Measurements from ENCODE around the gene ALDOB. TPM values are rescaled to one million over a fixed set of nuclear protein-coding genes. Genes with fewer than 3 reads are reported as not detected.

The ALDOB gene
- 0.23 TPM for total RNA-seq

GRCh38 chr9:101435601-101436079 lies at the start of gene ALDOB:
TSS of gene ALDOB (minus strand) at chr9:101435774. CDS start at chr9:101430887, 4,887 bp downstream.

GRCh38 chr9:101398068-101398929 lies 37.3 kb downstream of the ALDOB start, which contains the start of the genes MRPL50 and ZNF189:
TSS of gene MRPL50 (minus strand) at chr9:101398618. CDS start at chr9:101398592, 26 bp downstream.
TSS of gene ZNF189 (plus strand) at chr9:101398851. CDS start at chr9:101399157, 306 bp downstream.

GRCh38 chr9:101384873-101385536 lies 50.6 kb downstream of the ALDOB start, which contains the start of gene BAAT:
TSS of gene BAAT (minus strand) at chr9:101385006. CDS start at chr9:101371404, 13,602 bp downstream.

Small RNA genes within 50 kb of the gene (small RNA-seq; reads per million reads assigned to genes)
- gene AL353621.2, result not detected

Other genes with a start within 250 kb of the ALDOB start
- 0.23 TPM for gene BAAT, start 50.8 kb downstream of the ALDOB start, total RNA-seq
- 45.7 TPM for gene MRPL50, start 37.2 kb downstream of the ALDOB start, total RNA-seq
- 48.4 TPM for gene ZNF189, start 36.9 kb downstream of the ALDOB start, total RNA-seq
- gene RNF20, start 98.1 kb upstream of the ALDOB start, total RNA-seq, result 40.1 TPM
- 0.92 TPM for gene PPP3R2, start 159.2 kb upstream of the ALDOB start, total RNA-seq